Measurements from ENCODE around the gene PCDH9. TPM values are rescaled to one million over a fixed set of nuclear protein-coding genes. Genes with fewer than 3 reads are reported as not detected.

Gene PCDH9
- total RNA-seq, 1 experiment from 2014 or later = 4.2 TPM

DNA sequence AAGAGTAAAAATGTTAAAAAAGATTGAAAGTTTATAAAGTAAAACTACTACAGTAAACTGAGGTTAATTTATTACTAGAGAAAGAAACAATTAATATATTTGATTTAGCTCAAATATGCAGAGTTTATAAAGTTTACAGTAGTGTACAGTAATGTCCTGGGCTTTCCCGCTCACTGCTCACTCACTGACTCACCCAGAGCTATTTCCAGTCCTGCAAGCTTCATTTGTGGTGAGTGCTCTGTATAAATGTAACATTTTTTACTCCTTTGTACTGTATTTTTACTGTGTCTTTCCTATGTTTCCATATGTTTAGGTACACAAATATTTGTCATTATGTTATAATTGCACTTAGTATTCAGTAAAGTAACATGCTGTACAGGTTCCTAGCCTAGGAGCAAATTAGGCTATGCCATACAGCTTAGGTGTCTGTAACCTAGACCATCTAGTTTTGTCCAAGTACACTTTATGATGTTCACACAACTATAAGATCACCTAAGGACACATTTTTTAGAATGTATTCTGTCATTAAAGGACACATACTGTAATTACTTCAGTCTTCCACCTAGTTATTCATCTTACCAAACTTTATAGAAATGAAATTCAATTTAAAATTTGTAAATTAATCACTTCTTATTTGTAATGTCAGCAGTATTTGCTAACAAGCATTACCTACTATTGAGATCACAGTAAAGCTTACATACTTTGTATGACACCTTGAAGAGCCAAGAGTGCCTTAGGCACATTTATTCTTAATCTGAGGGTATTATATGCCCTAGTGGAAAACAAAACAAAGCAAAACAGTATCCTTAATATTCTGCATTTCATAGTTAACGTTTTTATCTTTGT is 683.4 kb downstream of the PCDH9 start:
- no TSS peak for BruUV-seq (replicated peaks)
- CTCF ChIA-PET = no interaction called here
- Histone ChIP-seq H3K4me1 (ENCODE audit: control insufficient read depth, insufficient read depth, low read length) (no peaks in the 10 kb centered on the region), H3K27me3 (ENCODE audit: control insufficient read depth, insufficient read depth, low read length) (no peaks in the 10 kb centered on the region), H3K9me3 (ENCODE audit: control insufficient read depth, insufficient read depth, low read depth, low read length) (no peaks in the 10 kb centered on the region), H3K36me3 (ENCODE audit: control insufficient read depth, insufficient read depth, low read length) (no peaks in the 10 kb centered on the region), H3K27ac (ENCODE audit: low read length) (no peak overlapping the region), H3K4me3 (ENCODE audit: low read depth in 2 of 2, low read length in 2 of 2) (no peak overlapping the region)
- TF ChIP-seq REST (IDR thresholded peaks at IDR 0.05; ENCODE audit: insufficient read depth in 1 of 2, low read depth in 2 of 2, low read length in 1 of 2) = no peak
- no peak for TF ChIP-seq POLR2AphosphoS5 (IDR thresholded peaks at IDR 0.05; ENCODE audit: low read depth, low read length)
- TF ChIP-seq, protein P1, sequence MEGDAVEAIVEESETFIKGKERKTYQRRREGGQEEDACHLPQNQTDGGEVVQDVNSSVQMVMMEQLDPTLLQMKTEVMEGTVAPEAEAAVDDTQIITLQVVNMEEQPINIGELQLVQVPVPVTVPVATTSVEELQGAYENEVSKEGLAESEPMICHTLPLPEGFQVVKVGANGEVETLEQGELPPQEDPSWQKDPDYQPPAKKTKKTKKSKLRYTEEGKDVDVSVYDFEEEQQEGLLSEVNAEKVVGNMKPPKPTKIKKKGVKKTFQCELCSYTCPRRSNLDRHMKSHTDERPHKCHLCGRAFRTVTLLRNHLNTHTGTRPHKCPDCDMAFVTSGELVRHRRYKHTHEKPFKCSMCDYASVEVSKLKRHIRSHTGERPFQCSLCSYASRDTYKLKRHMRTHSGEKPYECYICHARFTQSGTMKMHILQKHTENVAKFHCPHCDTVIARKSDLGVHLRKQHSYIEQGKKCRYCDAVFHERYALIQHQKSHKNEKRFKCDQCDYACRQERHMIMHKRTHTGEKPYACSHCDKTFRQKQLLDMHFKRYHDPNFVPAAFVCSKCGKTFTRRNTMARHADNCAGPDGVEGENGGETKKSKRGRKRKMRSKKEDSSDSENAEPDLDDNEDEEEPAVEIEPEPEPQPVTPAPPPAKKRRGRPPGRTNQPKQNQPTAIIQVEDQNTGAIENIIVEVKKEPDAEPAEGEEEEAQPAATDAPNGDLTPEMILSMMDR (IDR thresholded peaks at IDR 0.05) = no peak
- DNase-seq (ENCODE audit: low read depth, low spot score) = no peak
- POLR2A ChIA-PET = no interaction called here
- intact Hi-C loops (cut with micrococcal nuclease; ENCODE audit: unreplicated experiment) (no loop called here), in situ Hi-C loops (cut with HindIII; ENCODE audit: low pct_unique_long_range_greater_than_20kb, low sequenced_read_pairs) (no loop called here)
- no peak for ATAC-seq

GRCh38 chr13:66543780-66544179 is 686.4 kb downstream of the PCDH9 start:
- in situ Hi-C loops (cut with HindIII; ENCODE audit: low pct_unique_long_range_greater_than_20kb, low sequenced_read_pairs) = no loop called here
- POLR2A ChIA-PET = no interaction called here
- Histone ChIP-seq H3K4me3 (ENCODE audit: low read depth in 2 of 2, low read length in 2 of 2) (no peak overlapping the region), H3K9me3 (ENCODE audit: control insufficient read depth, insufficient read depth, low read depth, low read length) (0 out of 2 replicates have a peak, but pooled peaks cover 3% of the 10 kb centered on the region), H3K4me1 (ENCODE audit: control insufficient read depth, insufficient read depth, low read length) (no peaks in the 10 kb centered on the region), H3K27ac (ENCODE audit: low read length) (no peak overlapping the region), H3K27me3 (ENCODE audit: control insufficient read depth, insufficient read depth, low read length) (no peaks in the 10 kb centered on the region), H3K36me3 (ENCODE audit: control insufficient read depth, insufficient read depth, low read length) (no peaks in the 10 kb centered on the region)
- no TSS peak for BruUV-seq (replicated peaks)
- DNase-seq (ENCODE audit: low read depth, low spot score) (no peak), ATAC-seq (no peak)
- TF ChIP-seq POLR2AphosphoS5 (IDR thresholded peaks at IDR 0.05; ENCODE audit: low read depth, low read length) = no peak
- TF ChIP-seq, protein P1 (IDR thresholded peaks at IDR 0.05) = peak; percentile 34; the same call in 1 of the 2 replicates
- CTCF ChIA-PET = no interaction called here
- intact Hi-C loops (cut with micrococcal nuclease; ENCODE audit: unreplicated experiment) = no loop called here
